ENCODE results near the gene STX1B.
A peak's percentile ranks its signal among the peaks of the same experiment; 100 is the strongest.
"Not testable (repeated sequence)": the region's sequence is repeated elsewhere in the genome, so short reads cannot be mapped to it uniquely, and the experiment has no call there.

STX1B gene

GRCh38 chr16:30949650-30950515 lies 60.6 kb downstream of the STX1B start:
- DNase-seq = peak; percentile 11

DNA sequence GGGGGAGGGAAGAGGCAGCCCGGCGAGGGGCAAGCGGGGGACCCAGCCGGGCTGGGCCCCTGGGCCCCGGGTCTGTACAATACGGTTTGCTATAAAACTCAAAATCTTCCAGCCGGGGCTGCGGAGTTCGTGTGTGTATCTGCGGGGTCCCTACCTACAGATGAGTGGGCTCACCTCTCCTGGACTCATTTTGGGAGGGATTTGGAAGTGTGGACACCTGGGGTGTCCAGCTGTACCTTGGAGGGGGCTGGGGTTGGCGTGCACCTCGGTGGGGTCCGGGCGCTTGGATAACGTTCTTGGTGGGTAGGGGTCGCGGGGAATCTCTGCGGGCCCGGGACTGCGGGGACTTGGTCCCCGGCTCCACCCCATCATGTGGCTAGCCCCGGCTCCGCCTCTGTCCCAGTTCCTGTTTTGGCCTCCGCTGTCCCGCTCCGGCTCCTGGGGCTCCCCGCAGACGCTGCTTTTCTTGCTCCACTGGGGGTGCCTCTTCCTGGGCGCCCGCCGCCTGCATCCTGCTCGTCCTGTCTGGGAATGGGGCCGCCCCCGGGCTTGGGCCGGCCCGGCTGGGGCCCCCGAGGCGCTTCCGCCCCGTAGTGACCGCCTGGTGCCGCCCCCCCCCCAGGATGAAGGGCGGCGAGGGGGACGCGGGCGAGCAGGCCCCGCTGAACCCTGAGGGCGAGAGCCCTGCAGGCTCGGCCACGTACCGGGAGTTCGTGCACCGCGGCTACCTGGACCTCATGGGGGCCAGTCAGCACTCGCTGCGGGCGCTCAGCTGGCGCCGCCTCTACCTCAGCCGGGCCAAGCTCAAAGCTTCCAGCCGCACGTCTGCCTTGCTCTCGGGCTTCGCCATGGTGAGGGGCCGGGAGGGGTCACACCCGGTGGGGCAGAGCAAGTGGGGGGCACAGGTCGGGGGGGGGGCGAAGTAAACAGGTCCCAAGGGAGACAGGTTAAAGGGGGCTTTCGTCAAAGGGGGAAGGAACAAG lies 61.5 kb downstream of the STX1B start, which contains the start of gene ORAI3:
TSS of gene ORAI3 (plus strand) at position 402 of the 983 bp plus-strand sequence. CDS start at position 624, 222 bp downstream.
- no peak for DNase-seq

GRCh38 chr16:30947859-30948666 lies 62.4 kb downstream of the STX1B start:
- peak; percentile 75 for DNase-seq

- no peak for DNase-seq
These were observed 62.9 kb downstream of the STX1B start for GRCh38 chr16:30947541-30947858.

- no peak for DNase-seq
These were observed 63.5 kb downstream of the STX1B start for GRCh38 chr16:30946671-30947540.

DNA sequence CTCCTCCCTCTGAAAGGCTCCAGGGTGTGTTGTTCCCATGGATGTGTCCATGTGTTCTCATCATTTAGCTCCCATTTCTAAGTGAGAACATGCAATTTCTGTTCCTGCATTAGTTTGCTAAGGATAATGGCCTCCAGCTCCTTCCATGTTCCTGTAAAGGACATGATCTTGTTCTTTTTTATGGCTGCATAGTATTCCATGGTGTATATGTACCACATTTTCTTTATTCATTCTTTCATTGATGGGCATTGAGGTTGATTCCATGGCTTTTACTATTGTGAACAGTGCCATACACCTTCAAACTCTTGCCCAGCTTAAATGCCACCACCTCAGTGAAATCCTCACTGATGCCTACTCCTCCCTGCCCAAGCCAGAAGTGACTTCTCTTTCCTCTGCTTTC lies 66.1 kb downstream of the STX1B start:
- no peak for DNase-seq

DNA sequence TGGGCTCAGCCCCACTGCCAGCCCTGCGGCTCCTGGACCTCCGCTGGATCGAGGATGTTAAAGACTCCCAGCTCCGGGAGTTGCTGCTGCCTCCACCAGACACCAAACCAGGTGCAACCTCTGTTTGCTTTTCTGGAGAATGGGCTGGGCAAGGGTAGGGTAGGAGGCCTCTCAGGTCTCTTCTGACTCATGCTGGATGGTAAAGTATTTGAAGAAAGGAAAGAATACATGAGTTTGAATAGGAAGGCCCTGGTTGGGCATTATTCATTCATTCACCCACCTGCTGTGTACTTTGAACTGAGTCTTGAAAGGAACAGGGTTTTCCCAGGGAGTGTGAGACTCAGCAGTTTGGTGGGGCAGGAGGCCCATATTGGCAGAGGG lies 68.0 kb downstream of the STX1B start:
- no peak for DNase-seq

DNA sequence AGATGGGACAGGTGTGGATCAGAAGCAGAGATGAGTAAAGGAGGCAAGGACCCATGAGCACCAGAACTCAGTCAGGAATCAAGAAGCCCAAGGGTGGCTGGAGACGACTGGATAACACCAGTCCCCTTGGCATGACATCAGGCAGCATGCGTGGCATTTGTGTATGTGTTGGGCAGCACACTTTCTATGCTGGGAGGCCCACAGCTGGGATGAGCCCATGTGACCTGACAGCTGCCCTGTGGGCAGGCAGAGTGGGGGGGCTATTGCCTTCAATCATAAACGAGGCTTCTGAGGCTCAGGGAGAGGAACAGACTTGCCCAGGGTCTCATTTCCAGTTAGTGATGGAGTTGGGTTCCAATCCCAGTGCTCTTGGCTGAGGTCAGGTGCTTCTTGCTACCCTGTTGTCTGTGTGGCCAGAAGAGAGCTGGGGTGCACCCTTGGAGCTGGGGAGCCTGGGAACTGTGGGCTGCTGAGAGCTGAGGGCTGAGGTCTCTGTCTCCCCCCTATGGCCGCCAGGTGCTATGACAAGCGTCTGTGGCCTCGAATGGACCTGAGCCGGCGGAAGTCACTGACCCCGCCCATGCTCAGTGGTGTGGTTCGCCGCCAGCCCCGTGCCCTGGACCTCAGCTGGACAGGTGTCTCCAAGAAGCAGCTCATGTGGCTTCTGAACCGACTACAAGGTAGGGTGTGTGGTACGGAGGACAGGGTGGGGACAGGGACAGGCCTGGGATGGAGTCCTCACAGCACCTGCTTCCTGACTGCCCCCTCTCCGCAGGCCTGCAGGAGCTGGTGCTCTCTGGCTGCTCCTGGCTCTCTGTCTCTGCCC lies 68.6 kb downstream of the STX1B start:
- DNase-seq = no peak

DNA sequence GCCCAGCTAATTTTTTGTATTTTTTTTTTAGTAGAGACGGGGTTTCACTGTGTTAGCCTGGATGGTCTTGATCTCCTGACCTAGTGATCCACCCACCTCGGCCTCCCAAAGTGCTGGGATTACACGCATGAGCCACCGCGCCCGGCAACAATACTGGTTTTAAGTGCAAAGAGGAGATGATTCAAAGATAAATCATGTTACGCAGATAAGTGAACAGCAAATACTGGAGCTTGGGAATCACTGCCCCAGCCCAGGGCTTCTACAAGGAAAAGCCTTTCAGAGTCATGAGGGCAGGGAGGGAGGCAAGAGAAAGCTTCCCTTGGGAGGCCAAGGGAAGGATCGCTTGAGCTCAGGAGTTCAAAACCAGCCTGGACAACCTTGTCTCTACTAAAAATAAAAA lies 70.9 kb downstream of the STX1B start:
- not testable (repeated sequence) for DNase-seq
